OCI-LY3 (cell line): ENCODE data around the gene MAGI2.

Experiments
- CTCF ChIP-seq: fragments of 200-600, 300-600 bp; sonication (generic); IDR thresholded peaks from 2 replicates; pipeline ENCODE4 v1.5.1; 2014; ENCODE audit warnings: antibody characterized with exemption, low read length, low read depth
- EZH2phosphoT487 ChIP-seq: fragments of 200-600 bp; shearing (Covaris generic); IDR thresholded peaks from 2 replicates; pipeline ENCODE4 v1.6.1; 2018; ENCODE audit warnings: antibody characterized with exemption, mixed run types, low read depth

GRCh38 chr7:77995717-77996116, 1457.8 kb downstream of the MAGI2 start:
- no peak for TF ChIP-seq CTCF
- no peak for TF ChIP-seq EZH2phosphoT487
